BE2C (cell line): ENCODE measurements around the gene KRT84.

Experiments used
- DNase-seq: peaks from one replicate; pipeline ENCODE4 v3.0.0-alpha.2; 2020
- H3K27me3 ChIP-seq: fragments of 250-450 bp; sonication (Bioruptor Pico); 2 replicates; pipeline ENCODE4 v1.5.1; 2020; ENCODE audit warnings: mild to moderate bottlenecking
- H3K36me3 ChIP-seq: fragments of 250-450 bp; sonication (Bioruptor Pico); 2 replicates; pipeline ENCODE4 v1.5.1; 2020; ENCODE audit warnings: mild to moderate bottlenecking
- H3K4me1 ChIP-seq: fragments of 250-450 bp; sonication (Bioruptor Pico); 2 replicates; pipeline ENCODE4 v1.5.1; 2020
- H3K4me3 ChIP-seq: 2 replicates; pipeline ENCODE4 v1.5.1; 2011; ENCODE audit warnings: low read depth, low read length
- H3K9me3 ChIP-seq: fragments of 250-450 bp; sonication (Bioruptor Pico); 2 replicates; pipeline ENCODE4 v1.5.1; 2020
- CTCF ChIP-seq: IDR thresholded peaks from 2 replicates; pipeline ENCODE4 v1.5.1; 2012; ENCODE audit warnings: mild to moderate bottlenecking, low read depth, low read length

The KRT84 gene

GRCh38 chr12:52369211-52369610 lies 16.2 kb downstream of the KRT84 start:
- no peaks in the 10 kb centered on the region for H3K4me1 ChIP-seq
- no peaks in the 10 kb centered on the region for H3K9me3 ChIP-seq
- no peak overlapping the region for H3K4me3 ChIP-seq
- DNase-seq: no peak
- H3K36me3 ChIP-seq: no peaks in the 10 kb centered on the region
- H3K27me3 ChIP-seq: peaks cover 40% of the 10 kb centered on the region
- TF ChIP-seq CTCF: no peak

DNA sequence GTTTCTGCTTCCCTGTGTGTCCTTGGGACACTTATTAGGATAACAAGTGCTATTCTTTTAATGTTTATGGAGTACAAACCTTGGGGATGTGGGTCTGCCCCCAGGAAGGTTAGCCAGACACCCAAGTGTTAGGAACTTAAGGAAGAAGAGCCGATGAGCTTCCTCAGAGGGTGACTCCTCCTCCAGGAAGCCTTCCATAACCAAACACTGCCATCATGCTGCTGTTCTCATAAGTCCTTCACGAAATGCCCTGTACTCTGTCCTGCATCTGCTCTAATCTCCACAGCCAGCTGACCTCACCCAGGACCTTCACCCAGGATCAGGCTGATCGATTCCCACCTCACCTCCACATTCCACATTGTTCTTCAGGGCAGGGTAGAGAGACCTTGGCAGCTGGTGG lies 16.9 kb downstream of the KRT84 start:
- no peak for DNase-seq
- Histone ChIP-seq H3K27me3 (peaks cover 40% of the 10 kb centered on the region), H3K9me3 (no peaks in the 10 kb centered on the region), H3K4me3 (no peak overlapping the region), H3K4me1 (no peaks in the 10 kb centered on the region), H3K36me3 (no peaks in the 10 kb centered on the region)
- TF ChIP-seq CTCF: no peak

DNA sequence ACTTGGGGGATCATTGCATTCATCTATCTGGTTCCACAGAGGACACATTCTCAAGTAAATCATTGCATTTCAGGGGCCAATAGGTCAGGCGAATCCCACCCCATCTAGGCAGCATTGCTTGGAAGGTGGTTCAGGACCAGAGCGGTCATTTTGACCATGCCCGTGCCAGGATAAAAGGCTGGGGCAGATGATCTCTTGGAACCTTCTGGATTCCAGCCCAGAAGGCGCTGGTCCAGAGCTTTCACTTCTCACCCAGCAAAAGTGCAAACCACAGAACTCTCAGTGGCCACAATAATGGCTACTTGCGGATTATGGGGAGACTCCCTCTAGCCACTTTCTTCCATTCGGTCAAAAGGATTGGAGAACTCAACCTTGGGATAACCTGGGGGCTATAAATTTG lies 17.6 kb downstream of the KRT84 start:
- H3K27me3 ChIP-seq: peaks cover 40% of the 10 kb centered on the region
- TF ChIP-seq CTCF: no peak

GRCh38 chr12:52366738-52367485 lies 18.5 kb downstream of the KRT84 start, which contains the start of gene KRT85:
KRT85 (minus strand) TSS chr12:52367481; CDS start chr12:52367405, 76 bp downstream.
- TF ChIP-seq CTCF: no peak
- Histone ChIP-seq H3K4me1 (no peaks in the 10 kb centered on the region), H3K36me3 (no peaks in the 10 kb centered on the region), H3K4me3 (no peak within 1 kb of the TSS), H3K9me3 (no peaks in the 10 kb centered on the region), H3K27me3 (peaks cover 40% of the 10 kb centered on the region)
- DNase-seq: no peak

More for the DNA sequence above, 17.6 kb downstream of the KRT84 start:
- no peak overlapping the region for H3K4me3 ChIP-seq
- H3K36me3 ChIP-seq: no peaks in the 10 kb centered on the region
- no peak for DNase-seq
- H3K4me1 ChIP-seq: no peaks in the 10 kb centered on the region
- H3K9me3 ChIP-seq: no peaks in the 10 kb centered on the region

DNA sequence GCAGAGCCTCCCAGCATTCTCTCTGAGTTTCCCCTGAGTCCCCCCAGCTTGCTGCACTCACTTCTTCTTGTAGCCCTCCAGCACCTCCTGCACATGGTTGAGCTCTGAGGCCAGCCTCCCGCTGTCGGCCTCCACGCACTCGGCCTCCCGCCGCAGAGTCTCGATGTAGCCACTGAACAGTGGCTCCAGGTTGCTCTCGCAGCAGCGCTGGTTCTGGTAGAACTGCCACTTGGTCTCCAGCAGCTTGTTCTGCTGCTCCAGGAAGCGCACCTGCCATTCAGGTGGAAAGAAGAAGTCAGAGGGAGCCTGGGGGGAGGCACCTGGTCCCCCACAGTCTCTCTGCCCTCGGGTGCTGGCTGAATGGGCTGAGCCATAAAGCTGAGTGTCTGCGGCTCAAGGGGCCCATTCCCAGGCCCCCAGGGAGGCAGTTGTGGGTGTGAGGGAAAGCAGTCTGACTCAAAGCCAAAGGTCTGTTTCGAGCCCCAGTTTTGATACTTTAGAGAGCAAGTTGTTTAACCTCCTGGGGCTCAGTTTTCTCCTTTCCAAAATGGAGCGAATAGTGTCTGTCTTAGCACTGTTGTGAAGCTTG lies 20.5 kb downstream of the KRT84 start:
- no peak for TF ChIP-seq CTCF
- peaks cover 45% of the 10 kb centered on the region for H3K27me3 ChIP-seq
- no peak for DNase-seq

GRCh38 chr12:52364061-52364460 lies 21.4 kb downstream of the KRT84 start:
- Histone ChIP-seq H3K4me3 (no peak overlapping the region), H3K9me3 (no peaks in the 10 kb centered on the region), H3K27me3 (peaks cover 44% of the 10 kb centered on the region), H3K4me1 (no peaks in the 10 kb centered on the region), H3K36me3 (no peaks in the 10 kb centered on the region)
- DNase-seq: no peak
- no peak for TF ChIP-seq CTCF

More for the DNA sequence above, 20.5 kb downstream of the KRT84 start:
- Histone ChIP-seq H3K36me3 (no peaks in the 10 kb centered on the region), H3K4me3 (no peak overlapping the region), H3K9me3 (no peaks in the 10 kb centered on the region), H3K4me1 (no peaks in the 10 kb centered on the region)
